Activated CD4-positive, alpha-beta T cell treated with anti-CD3 and anti-CD28 coated beads, Interleukin-2, amount 50 U/mL, for 16 hours (primary cell): ENCODE results near the gene NAT10.
A peak's percentile ranks its signal among the peaks of the same experiment; 100 is the strongest.

Experiments
- DNase-seq: peaks from one replicate; pipeline ENCODE4 v3.0.0-alpha.2; 2020

NAT10 gene

GRCh38 chr11:34150494-34151151 lies 45.2 kb downstream of the NAT10 start:
- no peak for DNase-seq

GRCh38 chr11:34151166-34151565 lies 45.7 kb downstream of the NAT10 start:
- no peak for DNase-seq

GRCh38 chr11:34151916-34152845 lies 46.8 kb downstream of the NAT10 start:
- no peak for DNase-seq

- no peak for DNase-seq
Measured at GRCh38 chr11:34154059-34154875, 48.8 kb downstream of the NAT10 start.

- DNase-seq = no peak
Measured at GRCh38 chr11:34155057-34155756, 49.8 kb downstream of the NAT10 start.

GRCh38 chr11:34155757-34156062 lies 50.3 kb downstream of the NAT10 start:
- DNase-seq = no peak

GRCh38 chr11:34157163-34157562 lies 51.7 kb downstream of the NAT10 start:
- DNase-seq = no peak

- no peak for DNase-seq
Measured at GRCh38 chr11:34158661-34159060, 53.2 kb downstream of the NAT10 start.

- DNase-seq = no peak
Measured at GRCh38 chr11:34160049-34160721, 54.8 kb downstream of the NAT10 start.

GRCh38 chr11:34160791-34161190 lies 55.4 kb downstream of the NAT10 start:
- DNase-seq = no peak

GRCh38 chr11:34161361-34161760 lies 55.9 kb downstream of the NAT10 start:
- DNase-seq = no peak

- DNase-seq = peak; percentile 53
Measured at GRCh38 chr11:34161812-34162492, 56.5 kb downstream of the NAT10 start.

GRCh38 chr11:34162493-34162820 lies 57.0 kb downstream of the NAT10 start:
- no peak for DNase-seq

GRCh38 chr11:34162856-34163255 lies 57.4 kb downstream of the NAT10 start:
- DNase-seq = no peak

GRCh38 chr11:34165121-34165520 lies 59.7 kb downstream of the NAT10 start:
- no peak for DNase-seq

- no peak for DNase-seq
Measured at GRCh38 chr11:34165786-34166555, 60.5 kb downstream of the NAT10 start.

GRCh38 chr11:34166806-34167740 lies 61.6 kb downstream of the NAT10 start:
- DNase-seq = no peak

GRCh38 chr11:34167961-34168360 lies 62.5 kb downstream of the NAT10 start:
- DNase-seq = no peak

GRCh38 chr11:34168642-34169420 lies 63.4 kb downstream of the NAT10 start:
- DNase-seq = no peak
